Type B pancreatic cell (in vitro differentiated cells): ENCODE results near the gene LRRC74B. TPM values are rescaled to one million over a fixed set of nuclear protein-coding genes. Genes with fewer than 3 reads are reported as not detected.
"Not testable (repeated sequence)": the region's sequence is repeated elsewhere in the genome, so short reads cannot be mapped to it uniquely, and the experiment has no call there.

Experiments
- DNase-seq: peaks from one replicate; pipeline ENCODE4 v3.0.0; 2021; ENCODE audit warnings: mixed read lengths; ENCODE audit not compliant: unreplicated experiment; ENCODE audit errors: extremely low spot score
- H3K27ac Mint-ChIP-seq: 2 replicates; pipeline ENCODE4 v1.8.0; 2021; ENCODE audit warnings: mild to moderate bottlenecking, mixed read lengths
- H3K27me3 Mint-ChIP-seq: 2 replicates; pipeline ENCODE4 v1.8.0; 2021; ENCODE audit warnings: mixed read lengths
- H3K36me3 Mint-ChIP-seq: 2 replicates; pipeline ENCODE4 v1.8.0; 2021; ENCODE audit warnings: mixed read lengths
- H3K4me1 Mint-ChIP-seq: one replicate; pipeline ENCODE4 v1.8.0; 2021; ENCODE audit warnings: mixed read lengths; ENCODE audit not compliant: unreplicated experiment
- H3K4me3 Mint-ChIP-seq: 2 replicates; pipeline ENCODE4 v1.8.0; 2021; ENCODE audit warnings: mild to moderate bottlenecking, mixed read lengths
- H3K9me3 Mint-ChIP-seq: 2 replicates; pipeline ENCODE4 v1.8.0; 2021; ENCODE audit warnings: mixed read lengths
- CTCF ChIP-seq: fragments of 200-600 bp; sonication (generic); conservative IDR thresholded peaks from 2 replicates; pipeline ENCODE4 v1.5.0; 2021; ENCODE audit warnings: antibody characterized with exemption, mild to moderate bottlenecking
- total RNA-seq: library from RNA; stranded (reverse); gene quantifications from 2 replicates; pipeline ENCODE4 v1.2.1, GENCODE V29; 2021; ENCODE audit warnings: low replicate concordance

The LRRC74B gene
- total RNA-seq, 1 donor from 2014 or later = 0.65 TPM

- Mint-ChIP-seq H3K4me3 (peak within 1 kb of the TSS; percentile 96), H3K9me3 (no peaks in the 10 kb centered on the region), H3K4me1 (peaks cover 11% of the 10 kb centered on the region), H3K27me3 (no peaks in the 10 kb centered on the region), H3K27ac (peak within 1 kb of the TSS; percentile 97), H3K36me3 (no peaks in the 10 kb centered on the region)
- no peak for TF ChIP-seq CTCF
- DNase-seq = peak; percentile 96
These were observed 44.0 kb upstream of the LRRC74B start, which contains the start of gene THAP7 for GRCh38 chr22:21001601-21002325. THAP7 (minus strand) TSS chr22:21002118; CDS start chr22:21001911, 207 bp downstream.

GRCh38 chr22:21003782-21004181 lies 42.0 kb upstream of the LRRC74B start:
- Mint-ChIP-seq H3K9me3 (no peaks in the 10 kb centered on the region), H3K27ac (peak overlapping the region; percentile 97), H3K36me3 (no peaks in the 10 kb centered on the region), H3K27me3 (no peaks in the 10 kb centered on the region), H3K4me3 (peak overlapping the region; percentile 96), H3K4me1 (peaks cover 11% of the 10 kb centered on the region)
- no peak for TF ChIP-seq CTCF
- DNase-seq = no peak

- peaks cover 10% of the 10 kb centered on the region for H3K4me1 Mint-ChIP-seq
- not testable (repeated sequence) for H3K36me3 Mint-ChIP-seq, H3K27ac Mint-ChIP-seq, H3K4me3 Mint-ChIP-seq, DNase-seq, H3K27me3 Mint-ChIP-seq, H3K9me3 Mint-ChIP-seq
These were observed 36.5 kb upstream of the LRRC74B start for GRCh38 chr22:21009208-21009607.

- no peak overlapping the region for H3K4me3 Mint-ChIP-seq
- no peak overlapping the region for H3K27ac Mint-ChIP-seq
- no peaks in the 10 kb centered on the region for H3K27me3 Mint-ChIP-seq
- no peak for TF ChIP-seq CTCF
- H3K4me1 Mint-ChIP-seq = peaks cover 16% of the 10 kb centered on the region
- DNase-seq = no peak
- H3K36me3 Mint-ChIP-seq = no peaks in the 10 kb centered on the region
- no peaks in the 10 kb centered on the region for H3K9me3 Mint-ChIP-seq
These were observed 35.9 kb upstream of the LRRC74B start for GRCh38 chr22:21009638-21010425.

- TF ChIP-seq CTCF = no peak
- no peaks in the 10 kb centered on the region for H3K27me3 Mint-ChIP-seq
- H3K27ac Mint-ChIP-seq = no peak overlapping the region
- no peaks in the 10 kb centered on the region for H3K36me3 Mint-ChIP-seq
- no peaks in the 10 kb centered on the region for H3K9me3 Mint-ChIP-seq
- H3K4me1 Mint-ChIP-seq = peaks cover 22% of the 10 kb centered on the region
- no peak overlapping the region for H3K4me3 Mint-ChIP-seq
- no peak for DNase-seq
These were observed 35.2 kb upstream of the LRRC74B start for GRCh38 chr22:21010426-21011113.
